ENCODE data around the gene KIR2DL3. TPM values are rescaled to one million over a fixed set of nuclear protein-coding genes. Genes with fewer than 3 reads are reported as not detected.
"Not testable (repeated sequence)": the region's sequence is repeated elsewhere in the genome, so short reads cannot be mapped to it uniquely, and the experiment has no call there.

The KIR2DL3 gene
- total and polyA plus RNA-seq, 8 donors = not detected

DNA sequence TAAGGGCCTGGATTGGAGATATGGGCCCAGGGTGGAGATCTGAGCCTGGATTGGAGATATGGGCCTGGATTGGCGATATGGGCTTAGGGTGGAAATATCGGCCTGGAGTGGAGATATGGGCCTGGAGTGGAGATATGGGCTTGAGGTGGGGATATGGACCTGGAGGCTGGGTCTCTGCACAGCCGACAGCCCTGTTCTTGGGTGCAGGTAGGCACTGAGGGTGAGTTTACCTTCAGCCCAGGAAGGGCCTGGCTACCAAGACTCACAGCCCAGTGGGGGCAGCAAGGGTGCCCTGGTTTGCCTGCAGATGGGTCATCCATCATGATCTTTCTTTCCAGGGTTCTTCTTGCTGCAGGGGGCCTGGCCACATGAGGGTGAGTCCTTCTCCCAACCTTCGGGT, 32.2 kb downstream of the KIR2DL3 start:
- H3K4me3 ChIP-seq; ATAC-seq; H3K9me3 ChIP-seq; intact Hi-C loops (cut with DNase I); H3K27ac ChIP-seq; H3K27me3 ChIP-seq; H3K36me3 ChIP-seq; DNase-seq; FAIRE-seq; H3K4me1 ChIP-seq: not testable (repeated sequence)
- 62 to 75% methylated on average over 4 of the region's 4 CpGs for WGBS, 2 donors

DNA sequence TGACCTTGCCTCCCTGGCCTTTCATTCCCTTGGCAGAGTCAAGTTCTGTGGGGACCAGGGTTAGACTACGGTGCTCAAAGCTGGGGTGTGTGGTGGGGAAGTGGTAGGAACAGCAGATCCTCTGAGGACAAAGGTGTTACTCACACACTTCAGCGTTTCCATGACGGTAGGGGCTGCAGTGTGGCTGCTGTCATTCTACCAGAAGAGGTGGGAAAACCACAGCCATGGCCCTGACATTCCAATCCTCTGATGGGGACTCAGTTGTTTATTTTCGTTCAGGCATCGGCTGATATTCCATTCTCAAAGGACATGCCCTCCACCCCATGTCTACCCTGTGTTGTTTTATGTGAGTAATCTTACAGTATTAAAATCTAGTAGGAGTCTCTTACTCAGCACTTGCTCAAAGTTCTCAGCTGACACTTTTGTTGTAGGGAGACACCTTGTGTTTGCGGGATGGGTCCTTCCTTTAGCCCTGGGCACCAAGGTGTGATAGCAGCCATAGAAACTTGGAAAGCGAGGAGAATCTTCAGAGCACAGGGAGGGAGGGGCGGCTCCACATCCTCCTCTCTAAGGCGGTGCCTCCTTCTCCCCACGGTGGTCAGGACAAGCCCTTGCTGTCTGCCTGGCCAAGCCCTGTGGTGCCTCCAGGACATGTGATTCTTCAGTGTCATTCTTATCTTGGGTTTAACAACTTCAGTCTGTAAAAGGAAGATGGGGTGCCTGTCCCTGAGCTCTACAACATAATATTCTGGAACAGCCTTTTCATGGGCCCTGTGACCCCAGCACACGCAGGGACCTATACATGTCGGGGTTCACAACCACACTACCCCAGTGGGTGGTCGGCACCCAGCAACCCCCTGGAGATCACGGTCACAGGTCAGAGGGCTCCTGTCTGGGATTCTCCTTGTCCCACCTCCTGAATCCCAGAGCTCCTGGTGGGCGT, 33.0 kb downstream of the KIR2DL3 start:
- H3K4me3 ChIP-seq; H3K27me3 ChIP-seq; ATAC-seq; H3K27ac ChIP-seq; H3K4me1 ChIP-seq; FAIRE-seq; intact Hi-C loops (cut with DNase I); DNase-seq; H3K9me3 ChIP-seq; H3K36me3 ChIP-seq: not testable (repeated sequence)
- WGBS, 2 donors = 58 to 69% methylated on average over 13 to 14 of the region's 15 CpGs

DNA sequence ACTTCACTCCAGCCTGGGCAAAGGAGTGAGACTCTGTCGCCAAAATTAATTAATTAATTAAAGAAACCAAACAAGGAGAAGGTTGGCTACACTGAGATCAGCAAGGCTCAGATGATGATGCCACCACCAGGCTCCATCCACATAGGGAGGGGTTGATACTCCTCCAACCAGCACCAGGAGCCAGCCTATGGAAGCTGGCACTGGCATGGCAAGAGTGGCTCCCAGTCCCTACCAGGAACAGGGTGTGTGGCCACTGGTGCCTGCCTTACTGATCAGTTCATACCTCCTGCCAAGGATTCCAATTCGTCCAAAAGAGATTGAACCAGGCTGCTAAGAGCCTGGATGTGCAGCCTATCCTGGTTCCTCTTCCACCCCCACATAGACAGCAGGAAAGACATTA, 34.4 kb downstream of the KIR2DL3 start:
- FAIRE-seq; H3K9me3 ChIP-seq; H3K36me3 ChIP-seq; H3K27ac ChIP-seq; H3K4me3 ChIP-seq; ATAC-seq; H3K27me3 ChIP-seq; H3K4me1 ChIP-seq; DNase-seq; intact Hi-C loops (cut with DNase I): not testable (repeated sequence)
- 20 to 32% methylated on average over 2 of the region's 2 CpGs for WGBS, 2 donors

DNA sequence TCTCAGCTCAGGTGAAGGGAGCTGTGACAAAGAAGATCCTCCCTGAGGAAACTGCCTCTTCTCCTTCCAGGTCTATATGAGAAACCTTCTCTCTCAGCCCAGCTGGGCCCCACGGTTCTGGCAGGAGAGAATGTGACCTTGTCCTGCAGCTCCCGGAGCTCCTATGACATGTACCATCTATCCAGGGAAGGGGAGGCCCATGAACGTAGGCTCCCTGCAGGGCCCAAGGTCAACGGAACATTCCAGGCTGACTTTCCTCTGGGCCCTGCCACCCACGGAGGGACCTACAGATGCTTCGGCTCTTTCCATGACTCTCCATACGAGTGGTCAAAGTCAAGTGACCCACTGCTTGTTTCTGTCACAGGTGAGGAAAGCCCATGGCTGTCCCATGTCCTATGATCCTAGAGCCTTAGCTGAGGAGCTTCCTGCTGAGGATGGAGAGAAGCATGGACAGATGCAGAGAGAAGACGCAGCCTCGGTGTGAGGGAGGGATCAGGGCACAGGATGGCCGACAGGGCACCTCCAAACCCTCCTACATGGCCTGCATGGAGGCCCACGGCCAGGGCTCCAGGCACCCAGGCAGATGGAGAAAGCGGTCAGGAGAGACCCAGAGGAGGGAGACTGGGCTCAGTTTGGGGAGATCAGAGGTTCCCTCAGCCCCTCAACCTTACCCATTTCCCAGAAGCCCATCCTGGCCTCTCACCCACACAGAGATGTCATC, 36.9 kb downstream of the KIR2DL3 start:
- FAIRE-seq; DNase-seq; ATAC-seq; H3K4me3 ChIP-seq; H3K9me3 ChIP-seq; intact Hi-C loops (cut with DNase I); H3K27me3 ChIP-seq; H3K27ac ChIP-seq; H3K4me1 ChIP-seq; H3K36me3 ChIP-seq: not testable (repeated sequence)
- WGBS, 2 donors = 46 to 60% methylated on average over 12 of the region's 12 CpGs

DNA sequence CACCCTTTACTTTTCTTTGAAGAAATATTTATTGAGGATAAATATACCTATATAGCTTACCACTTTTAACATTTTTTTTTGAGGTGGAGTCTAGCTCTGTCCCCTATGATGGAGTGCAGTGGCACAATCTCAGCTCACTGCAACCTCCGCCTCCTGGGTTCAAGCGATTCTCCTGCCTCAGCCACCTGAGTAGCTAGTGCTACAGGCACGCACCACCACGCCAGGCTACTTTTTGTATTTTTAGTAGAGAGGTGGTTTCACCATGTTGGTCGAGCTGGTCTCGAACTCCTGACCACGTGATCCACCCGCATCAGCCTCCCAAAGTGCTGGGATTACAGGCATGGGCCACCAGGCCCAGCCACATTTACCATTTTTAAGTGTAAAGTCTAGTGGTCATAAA, 37.5 kb downstream of the KIR2DL3 start:
- H3K4me1 ChIP-seq; H3K27ac ChIP-seq; H3K4me3 ChIP-seq; intact Hi-C loops (cut with DNase I); DNase-seq; FAIRE-seq; H3K36me3 ChIP-seq; H3K27me3 ChIP-seq; ATAC-seq; H3K9me3 ChIP-seq: not testable (repeated sequence)
- WGBS, 2 donors = 52 to 77% methylated on average over 8 of the region's 8 CpGs

DNA sequence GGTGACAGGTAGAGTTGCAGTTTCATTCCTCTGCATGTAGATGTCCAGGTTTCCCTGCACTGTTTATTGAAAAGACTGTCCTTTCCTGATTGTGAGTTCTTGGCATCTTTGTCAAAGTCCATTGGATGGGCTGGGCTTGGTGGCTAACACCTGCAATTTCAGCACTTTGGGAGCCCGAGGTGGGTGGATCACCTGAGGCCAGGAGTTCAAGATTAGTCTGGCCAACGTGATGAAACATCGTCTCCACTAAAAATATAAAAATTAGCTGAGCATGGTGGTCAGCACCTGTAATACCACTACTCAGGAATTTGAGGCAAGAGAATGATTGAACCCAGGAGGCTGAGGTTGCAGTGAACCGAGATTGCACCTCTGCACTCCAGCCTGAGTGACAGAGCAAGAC, 39.5 kb downstream of the KIR2DL3 start:
- H3K27ac ChIP-seq; H3K4me1 ChIP-seq; H3K9me3 ChIP-seq; FAIRE-seq; intact Hi-C loops (cut with DNase I); H3K4me3 ChIP-seq; ATAC-seq; H3K27me3 ChIP-seq; DNase-seq; H3K36me3 ChIP-seq: not testable (repeated sequence)
- WGBS, 2 donors = 22 to 49% methylated on average over 3 to 4 of the region's 4 CpGs

DNA sequence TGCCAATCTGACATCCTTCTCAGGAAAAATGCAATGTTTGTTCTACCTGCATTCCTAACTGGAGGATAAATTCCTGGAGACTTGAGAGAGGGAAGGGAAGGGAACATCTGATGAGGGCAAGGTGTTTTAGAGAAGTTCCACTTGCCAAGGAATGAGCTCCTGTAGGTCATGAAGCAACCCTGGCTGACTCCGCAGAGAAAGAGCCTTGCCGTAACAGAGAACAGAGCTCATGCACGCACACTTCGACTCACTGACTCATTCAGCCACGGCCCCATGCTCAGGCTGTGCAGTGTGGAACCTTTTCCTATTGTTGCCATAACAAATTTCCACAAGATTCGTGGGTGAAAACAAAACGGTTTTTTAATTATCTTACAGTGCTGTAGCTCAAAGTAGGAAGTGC, 40.6 kb downstream of the KIR2DL3 start:
- H3K4me3 ChIP-seq; H3K36me3 ChIP-seq; H3K27ac ChIP-seq; ATAC-seq; intact Hi-C loops (cut with DNase I); FAIRE-seq; H3K4me1 ChIP-seq; DNase-seq; H3K9me3 ChIP-seq; H3K27me3 ChIP-seq: not testable (repeated sequence)
- WGBS, 2 donors = 34 to 64% methylated on average over 7 of the region's 7 CpGs

DNA sequence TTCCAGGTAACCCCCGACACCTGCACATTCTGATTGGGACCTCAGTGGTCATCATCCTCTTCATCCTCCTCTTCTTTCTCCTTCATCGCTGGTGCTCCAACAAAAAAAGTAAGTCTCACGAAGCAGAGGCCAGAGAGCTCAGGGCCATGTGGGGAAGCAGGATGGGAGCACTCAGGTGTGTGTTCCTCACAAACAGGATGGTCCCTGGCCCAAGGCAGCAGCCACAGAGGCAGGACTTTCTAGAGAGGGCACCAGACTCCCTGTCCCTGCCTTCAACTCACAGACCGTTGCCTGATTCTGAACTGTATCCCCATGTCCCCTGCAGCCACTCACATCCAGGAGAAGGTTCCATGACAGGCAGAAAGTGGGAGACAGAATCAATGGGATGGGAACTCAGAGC, 44.6 kb downstream of the KIR2DL3 start:
- ATAC-seq; H3K4me3 ChIP-seq; H3K27ac ChIP-seq; H3K36me3 ChIP-seq; DNase-seq; FAIRE-seq; H3K27me3 ChIP-seq; intact Hi-C loops (cut with DNase I); H3K9me3 ChIP-seq; H3K4me1 ChIP-seq: not testable (repeated sequence)
- WGBS, 2 donors = 39 to 60% methylated on average over 4 of the region's 4 CpGs

DNA sequence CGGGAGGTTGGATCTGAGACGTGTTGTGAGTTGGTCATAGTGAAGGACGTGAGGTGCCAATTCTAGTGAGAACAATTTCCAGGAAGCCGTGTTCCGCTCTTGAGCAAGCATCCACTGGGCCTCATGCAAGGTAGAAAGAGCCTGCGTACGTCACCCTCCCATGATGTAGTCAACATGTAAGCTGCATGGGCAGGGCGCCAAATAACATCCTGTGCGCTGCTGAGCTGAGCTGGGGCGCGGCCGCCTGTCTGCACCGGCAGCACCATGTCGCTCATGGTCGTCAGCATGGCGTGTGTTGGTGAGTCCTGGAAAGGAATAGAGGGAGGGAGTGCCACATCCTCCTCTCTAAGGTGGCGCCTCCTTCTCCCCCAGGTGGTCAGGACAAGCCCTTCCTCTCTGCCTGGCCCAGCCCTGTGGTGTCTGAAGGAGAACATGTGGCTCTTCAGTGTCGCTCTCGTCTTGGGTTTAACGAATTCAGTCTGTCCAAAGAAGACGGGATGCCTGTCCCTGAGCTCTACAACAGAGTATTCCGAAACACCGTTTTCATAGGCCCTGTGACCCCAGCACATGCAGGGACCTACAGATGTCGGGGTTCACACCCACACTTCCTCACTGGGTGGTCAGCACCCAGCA, 47.9 kb downstream of the KIR2DL3 start:
- H3K27ac ChIP-seq; H3K4me1 ChIP-seq; ATAC-seq; H3K4me3 ChIP-seq; H3K36me3 ChIP-seq; DNase-seq; intact Hi-C loops (cut with DNase I); H3K9me3 ChIP-seq; H3K27me3 ChIP-seq; FAIRE-seq: not testable (repeated sequence)
- WGBS, 2 donors = 71 to 79% methylated on average over 24 of the region's 24 CpGs

DNA sequence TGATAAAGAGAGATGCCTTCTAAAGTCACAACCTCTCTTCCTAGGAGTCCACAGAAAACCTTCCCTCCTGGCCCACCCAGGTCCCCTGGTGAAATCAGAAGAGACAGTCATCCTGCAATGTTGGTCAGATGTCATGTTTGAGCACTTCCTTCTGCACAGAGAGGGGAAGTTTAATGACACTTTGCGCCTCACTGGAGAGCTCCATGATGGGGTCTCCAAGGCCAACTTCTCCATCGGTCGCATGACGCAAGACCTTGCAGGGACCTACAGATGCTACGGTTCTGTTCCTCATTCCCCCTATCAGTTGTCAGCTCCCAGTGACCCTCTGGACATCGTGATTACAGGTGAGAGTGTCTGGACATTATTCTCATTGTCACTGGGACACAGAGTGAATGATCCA, 49.8 kb downstream of the KIR2DL3 start:
- H3K4me1 ChIP-seq; H3K36me3 ChIP-seq; FAIRE-seq; H3K4me3 ChIP-seq; H3K27me3 ChIP-seq; DNase-seq; H3K27ac ChIP-seq; H3K9me3 ChIP-seq; ATAC-seq; intact Hi-C loops (cut with DNase I): not testable (repeated sequence)
- WGBS, 2 donors = 62 to 77% methylated on average over 6 of the region's 6 CpGs
